Heart left ventricle (tissue), 13 donors: ENCODE data around the gene MRTFA.

Experiments
- POLR2A ChIP-seq, 2 donors: fragments of 450-650 bp; IDR thresholded peaks; one replicate each; pipeline ENCODE4 v1.6.1; 2017; ENCODE audit warnings: antibody characterized with exemption in 2 of 2, mild to moderate bottlenecking in 2 of 2, moderate library complexity in 2 of 2
- TF ChIP-seq, protein P1 (sequence below), 12 donors: fragments of 200-600 bp; sonication (generic) in 4 of 12; IDR thresholded peaks; one replicate each; pipeline versions ENCODE4 v1.5.0 to v1.8.0; 2018 to 2022; ENCODE audit warnings: antibody characterized with exemption in 12 of 12, mild to moderate bottlenecking in 5 of 12
- donor health status: ischemic (EF 13 %, LVEDD 7.1; RV severe dilation, severe dysfunction).
- donor health status: DM: no; HTN: yes; CAD: no.
- donor health status: DM: no; HTN: no; CAD: no.
- donor health status: ischemic (EF 25% LVEDD 6.9; RV normal size, moderate dysfunction).
- donor health status: ischemic (EF 25% LVEDD 5.7; RV mildly dilated, moderate dysfunction).
- donor health status: ischemic (EF 35%, LVEDD 5.7; RV mildly dilated, moderate dysfunction).
- donor health status: nonischemic (EF 11% LVEDD 7.7; RV severe dilation, severe dysfunction).
- donor health status: DM: yes; HTN: yes; CAD: no.
- donor health status: PGD.
- donor health status: ischemic (EF 29% LVEDD 5.4; RV normal size, mild dysfunction).
- donor health status: nonischemic (EF 23%, LVEDD 6.1; RV moderate dilation, normal function).

DNA sequence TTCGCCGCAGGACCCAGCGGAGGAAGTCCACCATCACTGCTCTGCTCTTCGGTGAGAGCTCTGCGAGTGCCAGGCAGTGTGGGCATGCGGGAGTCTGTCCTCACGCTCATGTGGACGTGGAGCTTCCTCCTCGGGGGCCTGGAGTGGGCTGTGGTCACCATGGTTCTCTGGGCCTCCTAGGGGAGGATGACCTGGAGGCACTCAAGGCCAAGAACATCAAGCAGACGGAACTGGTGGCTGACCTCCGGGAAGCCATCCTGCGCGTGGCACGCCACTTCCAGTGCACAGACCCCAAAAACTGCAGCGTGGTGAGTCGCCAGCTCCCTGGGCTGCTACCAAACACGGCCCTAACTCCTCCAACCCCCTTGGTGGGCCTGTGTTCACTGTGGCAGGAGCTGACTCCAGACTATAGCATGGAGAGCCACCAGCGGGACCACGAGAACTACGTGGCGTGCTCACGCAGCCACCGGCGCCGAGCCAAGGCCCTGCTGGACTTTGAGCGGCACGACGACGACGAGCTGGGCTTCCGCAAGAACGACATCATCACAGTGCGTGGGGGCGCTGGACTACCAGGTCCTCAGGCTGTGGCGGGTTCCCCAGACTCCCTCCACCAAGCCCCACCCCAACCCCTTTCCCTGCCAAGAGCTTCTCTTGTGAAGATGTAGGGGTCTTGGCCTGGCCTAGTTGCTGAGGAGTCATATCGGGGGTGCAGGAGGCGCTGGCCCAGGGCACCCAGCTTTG is 229.3 kb downstream of the MRTFA start:
- TF ChIP-seq, protein P1, sequence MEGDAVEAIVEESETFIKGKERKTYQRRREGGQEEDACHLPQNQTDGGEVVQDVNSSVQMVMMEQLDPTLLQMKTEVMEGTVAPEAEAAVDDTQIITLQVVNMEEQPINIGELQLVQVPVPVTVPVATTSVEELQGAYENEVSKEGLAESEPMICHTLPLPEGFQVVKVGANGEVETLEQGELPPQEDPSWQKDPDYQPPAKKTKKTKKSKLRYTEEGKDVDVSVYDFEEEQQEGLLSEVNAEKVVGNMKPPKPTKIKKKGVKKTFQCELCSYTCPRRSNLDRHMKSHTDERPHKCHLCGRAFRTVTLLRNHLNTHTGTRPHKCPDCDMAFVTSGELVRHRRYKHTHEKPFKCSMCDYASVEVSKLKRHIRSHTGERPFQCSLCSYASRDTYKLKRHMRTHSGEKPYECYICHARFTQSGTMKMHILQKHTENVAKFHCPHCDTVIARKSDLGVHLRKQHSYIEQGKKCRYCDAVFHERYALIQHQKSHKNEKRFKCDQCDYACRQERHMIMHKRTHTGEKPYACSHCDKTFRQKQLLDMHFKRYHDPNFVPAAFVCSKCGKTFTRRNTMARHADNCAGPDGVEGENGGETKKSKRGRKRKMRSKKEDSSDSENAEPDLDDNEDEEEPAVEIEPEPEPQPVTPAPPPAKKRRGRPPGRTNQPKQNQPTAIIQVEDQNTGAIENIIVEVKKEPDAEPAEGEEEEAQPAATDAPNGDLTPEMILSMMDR (IDR thresholded peaks at IDR 0.05): no peak
- TF ChIP-seq POLR2A (IDR thresholded peaks at IDR 0.05): no peak
